Ectodermal cell (in vitro differentiated cells): Measurements from ENCODE around the gene TECPR1.
A peak's percentile ranks its signal among the peaks of the same experiment; 100 is the strongest.

Source experiments
- H3K27ac ChIP-seq: 2 replicates; pipeline ENCODE4 v1.7.0; 2013; ENCODE audit warnings: mild to moderate bottlenecking, low read depth, low read length; ENCODE audit not compliant: insufficient read depth, poor library complexity, severe bottlenecking
- H3K27me3 ChIP-seq: 2 replicates; pipeline ENCODE4 v1.7.0; 2013; ENCODE audit warnings: mild to moderate bottlenecking, low read length; ENCODE audit not compliant: insufficient read depth, control insufficient read depth, poor library complexity, severe bottlenecking
- H3K36me3 ChIP-seq: one replicate; pipeline ENCODE4 v1.7.0; 2013; ENCODE audit warnings: low read length; ENCODE audit not compliant: control insufficient read depth, insufficient read depth
- H3K4me1 ChIP-seq: one replicate; pipeline ENCODE4 v1.7.0; 2013; ENCODE audit warnings: low read length; ENCODE audit not compliant: control insufficient read depth, insufficient read depth
- H3K4me3 ChIP-seq: 2 replicates; pipeline ENCODE4 v1.7.0; 2013; ENCODE audit warnings: low read depth, low read length, control low read depth; ENCODE audit not compliant: insufficient read depth
- H3K9me3 ChIP-seq: 2 replicates; pipeline ENCODE4 v1.7.0; 2013; ENCODE audit warnings: mild to moderate bottlenecking, low read length, moderate library complexity; ENCODE audit not compliant: control insufficient read depth
- WGBS, 2 experiments: methylation state at CpG; one replicate each; pipeline ENCODE4 v1.1.7; 2013; ENCODE audit warnings: missing lambda C conversion rate in 2 of 2; 5-methylcytosine and 5-hydroxymethylcytosine counted together

The TECPR1 gene

GRCh38 chr7:98267303-98267702 lies 15.3 kb upstream of the TECPR1 start:
- Histone ChIP-seq H3K36me3 (no peaks in the 10 kb centered on the region), H3K4me3 (no peak overlapping the region), H3K9me3 (no peaks in the 10 kb centered on the region), H3K27me3 (no peaks in the 10 kb centered on the region), H3K4me1 (no peaks in the 10 kb centered on the region), H3K27ac (no peak overlapping the region)
- WGBS, 2 experiments, result 91 to 93% methylated on average over 3 of the region's 3 CpGs

GRCh38 chr7:98266840-98267239 lies 14.8 kb upstream of the TECPR1 start:
- Histone ChIP-seq H3K4me3 (no peak overlapping the region), H3K4me1 (no peaks in the 10 kb centered on the region), H3K27ac (no peak overlapping the region), H3K36me3 (no peaks in the 10 kb centered on the region), H3K9me3 (no peaks in the 10 kb centered on the region), H3K27me3 (no peaks in the 10 kb centered on the region)
- 70 to 82% methylated on average over 1 to 2 of the region's 2 CpGs for WGBS, 2 experiments

- H3K27ac ChIP-seq, result no peak overlapping the region
Observed at GRCh38 chr7:98265841-98266271, 13.8 kb upstream of the TECPR1 start.

GRCh38 chr7:98257701-98258100 lies 5.7 kb upstream of the TECPR1 start:
- H3K4me3 ChIP-seq, result no peak overlapping the region
- H3K4me1 ChIP-seq, result peaks cover 3% of the 10 kb centered on the region
- no peaks in the 10 kb centered on the region for H3K27me3 ChIP-seq
- H3K27ac ChIP-seq, result no peak overlapping the region
- no peaks in the 10 kb centered on the region for H3K36me3 ChIP-seq
- H3K9me3 ChIP-seq, result no peaks in the 10 kb centered on the region
- 87 to 88% methylated on average over 6 of the region's 6 CpGs for WGBS, 2 experiments

More at GRCh38 chr7:98265841-98266271, 13.8 kb upstream of the TECPR1 start:
- 75 to 78% methylated on average over 5 of the region's 5 CpGs for WGBS, 2 experiments
- Histone ChIP-seq H3K27me3 (no peaks in the 10 kb centered on the region), H3K4me1 (no peaks in the 10 kb centered on the region), H3K9me3 (no peaks in the 10 kb centered on the region), H3K4me3 (no peak overlapping the region), H3K36me3 (no peaks in the 10 kb centered on the region)

GRCh38 chr7:98256431-98256830 lies 4.4 kb upstream of the TECPR1 start:
- Histone ChIP-seq H3K36me3 (no peaks in the 10 kb centered on the region), H3K9me3 (no peaks in the 10 kb centered on the region), H3K27ac (no peak overlapping the region), H3K4me3 (no peak overlapping the region), H3K27me3 (no peaks in the 10 kb centered on the region), H3K4me1 (peaks cover 5% of the 10 kb centered on the region)
- 94% methylated on average over 5 to 7 of the region's 7 CpGs for WGBS, 2 experiments

GRCh38 chr7:98254951-98255610 lies 3.0 kb upstream of the TECPR1 start:
- WGBS, 2 experiments, result 89 to 91% methylated on average over 11 of the region's 11 CpGs
- Histone ChIP-seq H3K36me3 (no peaks in the 10 kb centered on the region), H3K4me3 (no peak overlapping the region), H3K4me1 (peaks cover 5% of the 10 kb centered on the region), H3K9me3 (no peaks in the 10 kb centered on the region), H3K27ac (no peak overlapping the region), H3K27me3 (no peaks in the 10 kb centered on the region)

GRCh38 chr7:98254516-98254915 lies 2.5 kb upstream of the TECPR1 start:
- 94 to 96% methylated on average over 4 of the region's 4 CpGs for WGBS, 2 experiments
- H3K4me3 ChIP-seq, result no peak overlapping the region
- H3K27ac ChIP-seq, result no peak overlapping the region
- no peaks in the 10 kb centered on the region for H3K9me3 ChIP-seq
- no peaks in the 10 kb centered on the region for H3K36me3 ChIP-seq
- H3K27me3 ChIP-seq, result no peaks in the 10 kb centered on the region
- H3K4me1 ChIP-seq, result peaks cover 5% of the 10 kb centered on the region

GRCh38 chr7:98252425-98253054 lies 508 bp upstream of the TECPR1 start:
- no peak overlapping the region for H3K27ac ChIP-seq

GRCh38 chr7:98251231-98251600 lies 816 bp downstream of the TECPR1 start:
- WGBS, 2 experiments, result 19 to 20% methylated on average over 9 of the region's 9 CpGs
- H3K36me3 ChIP-seq, result no peaks in the 10 kb centered on the region
- H3K27me3 ChIP-seq, result no peaks in the 10 kb centered on the region
- no peak overlapping the region for H3K27ac ChIP-seq
- peak overlapping the region; percentile 98 for H3K4me3 ChIP-seq
- peaks cover 5% of the 10 kb centered on the region for H3K4me1 ChIP-seq
- H3K9me3 ChIP-seq, result no peaks in the 10 kb centered on the region

More at GRCh38 chr7:98252425-98253054, 508 bp upstream of the TECPR1 start:
- Histone ChIP-seq H3K9me3 (no peaks in the 10 kb centered on the region), H3K36me3 (no peaks in the 10 kb centered on the region), H3K27me3 (no peaks in the 10 kb centered on the region), H3K4me1 (peaks cover 5% of the 10 kb centered on the region), H3K4me3 (peak overlapping the region; percentile 98)
- 22 to 23% methylated on average over 31 to 32 of the region's 32 CpGs for WGBS, 2 experiments

- Histone ChIP-seq H3K27ac (no peak overlapping the region), H3K9me3 (no peaks in the 10 kb centered on the region), H3K4me1 (peaks cover 5% of the 10 kb centered on the region), H3K36me3 (no peaks in the 10 kb centered on the region), H3K27me3 (no peaks in the 10 kb centered on the region), H3K4me3 (peak overlapping the region; percentile 98)
- 69 to 76% methylated on average over 3 of the region's 3 CpGs for WGBS, 2 experiments
Observed at GRCh38 chr7:98250789-98251188, 1.2 kb downstream of the TECPR1 start.
